D341Med (cell line): ENCODE data around the gene ISM2.

Experiments used
- DNase-seq: peaks from one replicate; pipeline ENCODE4 v3.0.0; 2012; ENCODE audit warnings: low spot score

Gene ISM2

DNA sequence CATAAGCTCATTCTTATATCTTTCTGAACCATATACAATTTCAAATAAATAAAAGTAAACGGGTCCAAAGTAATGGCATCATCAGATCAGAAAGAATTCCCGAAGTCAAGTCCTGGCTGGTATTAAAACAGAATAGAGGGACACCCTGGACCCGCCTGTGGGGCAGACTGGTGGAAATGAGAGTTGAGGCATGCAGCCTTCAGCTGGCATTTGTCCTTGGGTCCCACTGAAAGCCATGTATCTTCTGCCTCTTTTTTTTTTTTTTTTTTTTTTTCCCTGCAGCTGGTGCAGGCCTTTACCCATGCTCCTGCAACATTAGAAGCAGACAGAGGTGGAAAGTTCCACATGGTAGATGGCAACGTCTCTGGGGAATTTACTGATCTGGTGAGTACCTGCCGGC lies 30.8 kb downstream of the ISM2 start:
- DNase-seq: no peak

DNA sequence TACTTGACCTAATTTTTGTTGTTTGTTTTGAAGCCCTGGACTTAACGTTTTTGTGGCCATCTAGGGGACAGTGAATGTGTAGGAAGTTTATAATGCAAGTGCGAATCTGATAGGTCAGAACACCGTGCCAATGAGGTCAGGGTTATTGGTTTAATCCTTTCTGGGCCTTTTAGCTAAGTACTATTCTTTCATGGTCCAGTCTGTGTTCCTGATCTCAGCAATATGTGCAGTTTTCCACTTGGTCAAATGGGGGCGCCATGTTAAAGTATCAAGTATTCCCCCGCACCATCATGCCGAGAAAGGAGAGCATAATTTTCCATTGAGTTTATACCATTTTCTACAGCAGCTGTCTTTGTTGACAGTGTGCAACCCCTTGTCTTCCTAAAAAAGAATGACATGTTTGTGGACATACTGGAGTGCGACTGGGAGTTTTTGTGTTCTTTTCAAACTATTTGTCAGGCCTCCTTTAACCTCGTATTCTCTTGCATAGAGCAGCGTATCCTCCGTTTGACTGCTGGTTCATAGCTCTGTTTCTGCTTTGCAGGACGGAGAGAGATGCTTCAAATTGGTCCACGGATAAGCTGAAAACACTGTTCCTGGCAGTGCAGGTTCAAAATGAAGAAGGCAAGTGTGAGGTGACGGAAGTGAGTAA lies 39.4 kb downstream of the ISM2 start:
- DNase-seq: no peak

DNA sequence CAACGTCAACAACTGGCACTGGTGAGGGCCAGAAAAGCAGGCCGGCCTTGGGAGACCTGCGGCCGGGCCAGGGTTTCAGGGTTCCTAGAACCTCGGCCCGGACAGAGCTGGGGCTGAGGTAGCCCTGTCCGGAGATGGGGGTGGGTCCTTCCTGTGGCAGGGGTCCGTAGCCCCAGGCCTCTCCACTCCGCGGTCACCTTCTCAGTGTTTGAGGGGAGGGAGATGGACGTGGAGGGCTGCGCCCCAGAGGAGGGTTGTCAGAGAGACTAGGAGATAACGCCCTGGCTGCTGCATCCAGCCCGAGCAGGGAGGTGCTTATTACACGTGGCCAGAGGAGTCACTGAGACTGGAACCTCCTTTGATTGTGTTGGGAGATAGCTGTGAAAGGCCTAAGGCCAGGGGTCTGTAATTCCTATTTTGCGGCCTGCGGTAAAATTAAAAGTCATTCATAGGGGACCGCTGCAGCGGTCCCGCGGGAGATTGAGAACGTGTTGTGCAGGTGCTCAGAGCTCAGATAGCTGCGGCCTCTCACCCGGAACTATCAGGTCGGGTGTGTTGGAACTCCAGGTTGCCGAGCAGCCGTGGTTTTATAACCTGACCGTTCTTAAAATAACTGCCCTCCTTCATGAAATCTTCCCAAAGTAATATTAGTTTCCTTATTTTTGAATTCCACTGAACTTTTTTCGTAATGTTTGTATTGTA lies 40.2 kb downstream of the ISM2 start:
- DNase-seq: peak; percentile 57

DNA sequence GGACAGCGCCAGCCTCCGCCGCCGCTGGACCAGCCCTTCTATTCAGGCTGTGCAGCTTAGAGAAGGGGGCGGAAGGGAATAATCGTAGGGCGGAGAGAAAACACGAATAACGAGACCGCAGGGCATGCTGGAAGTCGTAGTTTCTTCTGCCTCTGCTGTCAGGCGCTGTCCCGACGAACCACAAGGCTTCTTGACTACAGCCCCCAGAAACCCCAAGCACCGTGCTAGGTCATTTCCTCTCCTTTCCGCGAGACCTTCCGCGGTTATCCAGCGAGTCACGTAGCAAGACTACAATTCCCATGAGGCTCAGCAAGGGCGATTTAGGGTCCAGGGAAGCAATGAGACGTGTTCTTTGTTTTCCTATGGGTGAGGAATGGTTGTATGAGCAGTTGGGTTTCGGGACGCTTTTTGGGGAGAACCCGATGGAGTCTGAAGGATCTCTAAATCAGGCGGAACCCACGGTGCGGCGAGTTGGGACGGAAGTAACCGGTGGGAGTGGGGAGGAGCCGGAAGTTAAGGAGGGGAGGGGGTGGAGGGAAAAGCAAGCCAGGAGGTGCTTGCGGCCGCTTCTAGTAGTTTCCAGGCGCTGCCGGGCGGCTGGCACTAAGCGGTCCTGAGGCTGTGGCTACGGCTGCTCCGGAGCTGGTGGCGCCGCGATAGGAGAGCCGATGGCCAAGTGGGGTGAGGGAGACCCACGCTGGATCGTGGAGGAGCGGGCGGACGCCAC lies 40.9 kb downstream of the ISM2 start, which contains the start of the genes AHSA1 and VIPAS39:
Gene AHSA1, plus strand, starts transcription at position 572 of the 727 bp plus-strand sequence. Its CDS starts 97 bp downstream, at position 669.
Gene VIPAS39, minus strand, starts transcription at position 80 of the 727 bp plus-strand sequence. CDS start 3,499 bp downstream, outside the sequence.
- DNase-seq: peak; percentile 90

DNA sequence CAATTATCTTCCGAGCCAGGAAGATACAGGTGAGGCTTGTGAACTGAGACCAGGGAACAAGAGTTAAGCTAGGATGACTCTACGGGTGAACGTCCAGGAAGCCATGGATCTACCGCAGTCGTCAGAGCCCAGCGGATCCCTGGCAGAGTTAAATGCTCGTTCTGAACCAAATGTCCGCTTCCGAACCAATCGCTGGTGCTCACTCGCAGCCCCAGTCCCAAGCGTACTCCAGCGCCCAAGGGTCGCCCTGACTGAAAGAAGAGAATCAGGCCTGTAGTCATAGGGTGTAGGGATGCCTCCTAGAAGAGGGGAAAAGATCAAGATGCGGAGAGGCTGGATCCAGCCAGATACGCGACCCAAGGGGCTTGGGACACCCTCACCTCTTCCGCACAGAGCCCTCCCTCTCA lies 41.5 kb downstream of the ISM2 start:
- no peak for DNase-seq

DNA sequence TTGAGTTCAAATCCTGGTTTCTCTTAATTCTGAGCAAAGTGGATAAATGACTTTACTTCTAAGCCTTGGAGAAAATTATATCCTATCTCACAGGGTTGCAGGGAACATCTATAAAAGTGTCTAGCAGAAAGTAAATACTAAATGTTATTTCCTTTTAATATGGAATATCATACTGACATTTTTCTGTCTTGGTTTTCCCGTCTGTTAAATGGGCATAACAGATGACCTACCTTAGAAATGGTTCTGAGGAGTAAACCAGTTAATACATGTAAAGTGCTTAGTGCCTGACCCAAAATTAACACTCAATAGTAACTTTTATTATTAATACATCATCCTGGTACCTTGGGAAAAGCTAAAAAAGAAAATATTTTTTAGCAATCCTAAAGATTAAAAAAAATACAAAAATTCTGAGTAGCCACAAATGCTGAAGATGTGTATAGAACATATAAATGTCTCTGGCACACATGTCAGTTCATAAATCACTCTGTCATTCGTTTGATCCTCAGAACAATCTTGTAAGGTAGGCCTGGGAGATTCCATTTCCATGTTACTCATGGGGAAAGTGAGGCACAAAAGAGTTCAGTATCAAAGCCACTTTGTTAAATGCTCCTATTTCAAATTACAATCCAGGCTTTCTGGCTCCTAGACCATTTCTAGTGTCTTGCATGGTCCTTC lies 42.5 kb downstream of the ISM2 start:
- DNase-seq: no peak

DNA sequence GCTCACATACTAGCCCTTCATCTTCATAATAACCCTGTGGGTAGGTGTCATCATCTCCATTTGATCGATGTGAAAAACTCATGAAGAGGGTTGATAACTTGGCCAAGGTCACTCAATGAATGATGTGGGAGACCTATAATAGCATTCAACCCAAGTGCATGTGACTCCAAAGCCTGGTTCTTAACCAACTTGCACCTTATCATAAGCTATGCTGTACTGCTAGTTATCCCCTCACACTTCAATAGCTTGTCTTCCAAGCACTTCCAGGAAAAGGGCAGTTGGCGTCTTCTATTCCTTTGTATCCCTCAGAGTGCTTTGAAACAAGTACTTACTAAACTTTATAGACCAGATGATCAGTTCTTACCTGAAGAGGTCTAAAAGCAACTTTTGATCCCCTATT lies 56.4 kb downstream of the ISM2 start:
- DNase-seq: no peak

DNA sequence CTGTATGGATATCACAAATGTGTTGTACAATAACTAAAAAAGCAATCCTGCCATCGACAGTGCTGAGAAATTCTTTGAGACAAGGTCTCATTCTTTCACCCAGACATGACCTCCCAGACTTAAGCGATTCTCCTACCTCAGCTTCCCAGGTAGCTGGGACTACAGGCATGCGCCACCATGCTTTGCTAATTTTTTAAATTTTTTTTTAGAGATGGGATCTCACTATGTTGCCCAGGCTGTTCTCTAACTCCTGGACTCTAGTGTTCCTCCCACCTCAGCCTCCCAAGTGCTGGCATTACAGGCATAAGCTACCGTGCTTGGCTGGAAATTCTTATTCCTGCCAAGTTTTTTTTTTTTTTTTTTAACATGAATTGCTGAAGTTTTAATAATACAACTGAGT lies 58.8 kb downstream of the ISM2 start:
- no peak for DNase-seq

DNA sequence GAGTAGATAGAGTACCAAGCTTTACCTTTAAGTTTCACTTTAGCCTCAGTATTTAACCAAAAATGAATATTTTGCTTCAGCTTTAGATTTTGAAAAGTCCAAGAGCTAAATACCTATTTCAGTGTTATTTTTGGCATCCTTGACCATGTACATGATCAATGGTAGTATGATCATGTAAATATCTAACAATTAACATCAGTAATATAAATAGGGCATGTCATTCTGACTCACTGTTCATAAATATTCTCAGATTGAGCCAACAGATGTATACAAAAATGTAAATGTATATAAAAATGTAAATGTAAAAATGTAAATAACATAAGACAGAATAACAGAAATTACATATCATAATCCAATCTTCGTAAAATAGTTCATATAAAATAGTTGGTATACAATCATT lies 60.0 kb downstream of the ISM2 start:
- no peak for DNase-seq

DNA sequence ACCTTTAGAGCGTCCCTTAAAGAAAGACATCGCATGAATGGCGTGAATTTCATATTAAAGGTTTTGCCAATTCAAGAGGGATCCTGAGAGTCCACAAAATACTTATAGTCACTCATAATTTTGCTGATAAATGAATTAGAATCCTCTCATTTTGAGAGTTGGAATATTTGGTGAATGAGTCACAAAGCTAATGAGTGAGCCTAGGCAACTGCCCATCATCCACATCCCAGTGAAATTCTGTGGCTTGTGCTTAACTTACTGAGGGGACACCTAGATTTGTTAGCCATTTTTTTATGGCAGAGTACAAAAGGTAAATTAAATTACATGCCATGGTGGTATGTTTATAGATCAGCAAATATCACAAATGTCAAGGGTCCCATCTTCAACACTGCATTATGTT lies 62.6 kb downstream of the ISM2 start:
- no peak for DNase-seq

DNA sequence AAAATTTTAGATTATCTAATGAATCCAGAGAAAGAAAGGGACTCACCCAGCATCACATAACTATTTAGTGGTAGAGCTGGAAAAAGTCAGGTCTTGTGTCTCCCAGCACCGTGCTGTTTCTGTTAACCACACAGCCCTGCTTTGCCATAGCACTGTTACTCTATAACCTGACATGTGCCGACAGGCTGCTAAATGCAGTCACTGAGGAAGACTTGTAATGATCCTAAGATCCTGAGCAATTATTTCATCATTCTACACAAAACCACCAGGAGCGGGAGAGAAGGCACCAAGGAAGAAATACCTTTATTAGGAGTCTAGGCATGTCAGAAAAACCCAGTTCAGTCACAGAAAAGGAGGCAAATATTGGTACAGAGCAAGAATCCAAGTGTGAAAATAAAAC lies 72.2 kb downstream of the ISM2 start:
- DNase-seq: no peak

DNA sequence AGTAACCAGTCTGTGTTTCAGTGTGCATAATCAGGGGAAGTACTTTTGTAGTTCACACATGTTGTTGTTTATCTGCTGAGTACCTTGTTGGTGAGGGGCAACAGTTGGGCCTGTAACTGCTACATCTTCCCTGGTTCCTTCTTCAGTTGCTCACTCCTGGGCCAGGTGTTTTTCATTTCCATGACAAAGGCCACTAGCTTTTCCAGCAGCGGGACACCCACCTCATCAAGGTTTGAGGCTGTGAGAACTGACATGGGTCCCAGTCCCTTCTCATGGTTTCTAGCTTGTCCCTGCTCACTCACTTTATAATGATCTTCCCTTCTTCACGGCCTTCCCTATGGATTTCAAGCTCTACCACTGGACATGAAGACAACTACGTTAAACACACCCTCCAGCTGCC lies 73.8 kb downstream of the ISM2 start:
- DNase-seq: no peak
